GM12891 (cell line): Measurements from ENCODE around the gene ACTN4.

ENCODE experiments used
- PAX5 ChIP-seq: IDR thresholded peaks from 2 replicates; pipeline ENCODE4 v1.6.1; 2011; ENCODE audit warnings: low read length, moderate library complexity, mild to moderate bottlenecking; ENCODE audit not compliant: insufficient read depth, severe bottlenecking
- POLR2A ChIP-seq: IDR thresholded peaks from 2 replicates; pipeline ENCODE4 v1.6.1; 2011; ENCODE audit warnings: low read depth, low read length, control low read depth
- POLR2AphosphoS5 ChIP-seq: IDR thresholded peaks from 2 replicates; pipeline ENCODE4 v1.6.1; 2011; ENCODE audit warnings: low read depth, low read length, control low read depth
- POU2F2 ChIP-seq: IDR thresholded peaks from 2 replicates; pipeline ENCODE4 v1.6.1; 2011; ENCODE audit warnings: low read depth, mild to moderate bottlenecking, control low read depth, low read length, moderate library complexity

- TF ChIP-seq POLR2AphosphoS5 = no peak
- no peak for TF ChIP-seq POLR2A
- TF ChIP-seq POU2F2 = no peak
- TF ChIP-seq PAX5 = no peak
Measured at GRCh38 chr19:38638461-38638860, 9.0 kb upstream of the ACTN4 start.
